ENCODE data around the gene SAP130. TPM values are rescaled to one million over a fixed set of nuclear protein-coding genes. Genes with fewer than 3 reads are reported as not detected.

The SAP130 gene
- total and polyA plus RNA-seq, 4 donors, result 5.2 to 22.5 (median 7.0) TPM

GRCh38 chr2:127941461-127941860, 86.4 kb downstream of the SAP130 start:
- no peak overlapping the region for H3K9ac ChIP-seq (ENCODE audit: insufficient read depth in 1 of 2, low read length in 2 of 2)
- WGBS, 2 donors, result 96% methylated on average over 9 of the region's 9 CpGs
- no peak overlapping the region for H3K27ac ChIP-seq (ENCODE audit: low read depth in 1 of 2, low read length in 1 of 2)
- H3K9me3 ChIP-seq (ENCODE audit: control insufficient read depth in 4 of 4, insufficient read depth in 3 of 4, low read length in 3 of 4), result no peaks in the 10 kb centered on the region
- ATAC-seq (ENCODE audit: insufficient read depth, low FRiP score) (no peak), DNase-seq (no peak)
- H3K36me3 ChIP-seq (ENCODE audit: control insufficient read depth in 4 of 4, insufficient read depth in 4 of 4, low read length in 4 of 4), result peaks cover 23 to 34% (median 32%) of the 10 kb centered on the region in 4 donors
- H3K4me1 ChIP-seq (ENCODE audit: control insufficient read depth in 5 of 5, insufficient read depth in 5 of 5, low read length in 5 of 5), result no peaks in the 10 kb centered on the region
- TF ChIP-seq CTCF (IDR thresholded peaks at IDR 0.05; ENCODE audit: control extremely low read depth, extremely low read depth), result no peak
- H3K27me3 ChIP-seq (ENCODE audit: control insufficient read depth in 3 of 3, insufficient read depth in 3 of 3, low read length in 2 of 3), result no peaks in the 10 kb centered on the region
- no peak overlapping the region for H3K4me3 ChIP-seq

- no peak overlapping the region for H3K27ac ChIP-seq (ENCODE audit: low read depth in 1 of 2, low read length in 1 of 2)
- H3K9me3 ChIP-seq (ENCODE audit: control insufficient read depth in 4 of 4, insufficient read depth in 3 of 4, low read length in 3 of 4), result no peaks in the 10 kb centered on the region
- H3K9ac ChIP-seq (ENCODE audit: insufficient read depth in 1 of 2, low read length in 2 of 2), result no peak overlapping the region
- ATAC-seq (ENCODE audit: insufficient read depth, low FRiP score) (no peak), DNase-seq (no peak)
- 88 to 90% methylated on average over 12 of the region's 12 CpGs for WGBS, 2 donors
- peaks cover 15 to 33% (median 27%) of the 10 kb centered on the region in 4 donors for H3K36me3 ChIP-seq (ENCODE audit: control insufficient read depth in 4 of 4, insufficient read depth in 4 of 4, low read length in 4 of 4)
- no peaks in the 10 kb centered on the region for H3K27me3 ChIP-seq (ENCODE audit: control insufficient read depth in 3 of 3, insufficient read depth in 3 of 3, low read length in 2 of 3)
- H3K4me1 ChIP-seq (ENCODE audit: control insufficient read depth in 5 of 5, insufficient read depth in 5 of 5, low read length in 5 of 5), result no peaks in the 10 kb centered on the region
- no peak for TF ChIP-seq CTCF (IDR thresholded peaks at IDR 0.05; ENCODE audit: control extremely low read depth, extremely low read depth)
- no peak overlapping the region for H3K4me3 ChIP-seq
Measured at GRCh38 chr2:127940641-127941040, 87.2 kb downstream of the SAP130 start.

- H3K27me3 ChIP-seq (ENCODE audit: control insufficient read depth in 3 of 3, insufficient read depth in 3 of 3, low read length in 2 of 3), result no peaks in the 10 kb centered on the region
- no peak overlapping the region for H3K4me3 ChIP-seq
- H3K27ac ChIP-seq (ENCODE audit: low read depth in 1 of 2, low read length in 1 of 2), result no peak overlapping the region
- no peaks in the 10 kb centered on the region for H3K9me3 ChIP-seq (ENCODE audit: control insufficient read depth in 4 of 4, insufficient read depth in 3 of 4, low read length in 3 of 4)
- no peak overlapping the region for H3K9ac ChIP-seq (ENCODE audit: insufficient read depth in 1 of 2, low read length in 2 of 2)
- no peaks in the 10 kb centered on the region for H3K36me3 ChIP-seq (ENCODE audit: control insufficient read depth in 4 of 4, insufficient read depth in 4 of 4, low read length in 4 of 4)
- H3K4me1 ChIP-seq (ENCODE audit: control insufficient read depth in 5 of 5, insufficient read depth in 5 of 5, low read length in 5 of 5), result peaks cover 0 to 13% (median 0%) of the 10 kb centered on the region in 5 donors
- no peak for TF ChIP-seq CTCF (IDR thresholded peaks at IDR 0.05; ENCODE audit: control extremely low read depth, extremely low read depth)
- DNase-seq, result no peak
- 91 to 94% methylated on average over 6 of the region's 6 CpGs for WGBS, 2 donors
- no peak for ATAC-seq (ENCODE audit: insufficient read depth, low FRiP score)
Measured at GRCh38 chr2:127935337-127935736, 92.5 kb downstream of the SAP130 start.

Data from lung (tissue), 12 donors.